Measurements from ENCODE around the gene HDAC5.
"Not testable (repeated sequence)": the region's sequence is repeated elsewhere in the genome, so short reads cannot be mapped to it uniquely, and the experiment has no call there.

The HDAC5 gene

DNA sequence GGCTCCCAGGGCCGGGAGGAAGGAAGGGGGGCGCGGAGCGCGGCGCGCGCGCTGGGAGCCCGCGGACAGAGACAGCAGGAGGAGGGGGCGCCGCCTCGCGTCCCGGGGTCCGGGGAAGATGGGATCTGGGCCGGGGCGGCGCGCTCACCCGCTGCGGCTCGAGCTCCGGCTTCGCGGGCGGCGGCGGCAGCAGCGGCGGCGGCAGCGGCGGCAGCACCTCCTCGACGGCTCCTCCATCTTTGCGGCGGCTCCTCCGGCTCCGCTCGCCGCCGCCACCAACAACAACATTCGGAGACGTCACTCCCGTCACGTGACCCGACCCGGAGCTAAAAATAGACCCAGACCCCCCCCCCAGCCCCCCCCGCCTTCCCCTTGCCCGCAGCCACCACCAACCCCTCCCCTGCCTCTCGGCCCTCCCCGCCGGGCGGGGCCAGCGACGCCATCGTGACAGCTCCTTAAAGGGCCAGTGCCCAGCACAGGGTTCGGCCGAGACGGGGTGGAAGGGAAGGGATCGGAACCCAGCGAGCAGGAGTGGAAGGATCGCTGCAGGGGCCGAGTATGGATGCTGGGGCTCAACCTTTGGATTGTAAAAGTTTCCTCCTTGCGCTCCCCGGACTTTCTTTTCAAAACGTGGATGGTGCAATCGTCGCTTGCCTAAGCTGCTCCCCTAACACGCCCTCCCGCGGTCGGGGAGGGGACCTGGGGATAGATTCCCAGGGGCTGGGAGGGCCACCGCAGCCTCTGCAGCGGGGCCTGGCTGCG, at the start of gene HDAC5:
Gene HDAC5 (minus strand): TSS at position 286 of the 762 bp plus-strand sequence. CDS start 6,126 bp downstream, outside the sequence.
- peak; percentile 93 to 94 for DNase-seq (ENCODE audit: low read depth in 2 of 2)

DNA sequence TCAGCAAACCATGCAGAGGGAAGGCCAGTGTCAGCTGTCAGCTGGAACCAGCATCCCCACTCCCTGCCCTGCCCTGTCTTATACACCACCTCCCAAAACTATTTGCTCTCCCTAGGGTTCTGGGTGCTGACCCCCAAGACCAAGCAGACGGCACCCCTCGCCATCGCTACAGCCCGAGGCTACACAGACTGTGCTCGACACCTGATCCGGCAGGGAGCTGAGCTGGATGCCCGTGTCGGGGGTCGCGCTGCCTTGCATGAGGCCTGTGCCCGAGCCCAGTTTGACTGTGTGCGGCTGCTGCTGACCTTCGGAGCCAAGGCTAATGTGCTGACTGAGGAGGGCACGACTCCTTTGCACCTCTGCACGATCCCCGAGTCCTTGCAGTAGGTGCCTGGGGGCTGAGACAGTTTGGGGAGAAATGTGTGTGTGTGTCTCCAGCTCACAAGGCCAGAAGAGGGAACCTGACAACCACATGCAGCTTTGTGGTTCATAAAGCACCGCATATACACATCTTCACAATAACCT, 48.6 kb upstream of the HDAC5 start:
- no peak for DNase-seq (ENCODE audit: low read depth in 2 of 2)

DNA sequence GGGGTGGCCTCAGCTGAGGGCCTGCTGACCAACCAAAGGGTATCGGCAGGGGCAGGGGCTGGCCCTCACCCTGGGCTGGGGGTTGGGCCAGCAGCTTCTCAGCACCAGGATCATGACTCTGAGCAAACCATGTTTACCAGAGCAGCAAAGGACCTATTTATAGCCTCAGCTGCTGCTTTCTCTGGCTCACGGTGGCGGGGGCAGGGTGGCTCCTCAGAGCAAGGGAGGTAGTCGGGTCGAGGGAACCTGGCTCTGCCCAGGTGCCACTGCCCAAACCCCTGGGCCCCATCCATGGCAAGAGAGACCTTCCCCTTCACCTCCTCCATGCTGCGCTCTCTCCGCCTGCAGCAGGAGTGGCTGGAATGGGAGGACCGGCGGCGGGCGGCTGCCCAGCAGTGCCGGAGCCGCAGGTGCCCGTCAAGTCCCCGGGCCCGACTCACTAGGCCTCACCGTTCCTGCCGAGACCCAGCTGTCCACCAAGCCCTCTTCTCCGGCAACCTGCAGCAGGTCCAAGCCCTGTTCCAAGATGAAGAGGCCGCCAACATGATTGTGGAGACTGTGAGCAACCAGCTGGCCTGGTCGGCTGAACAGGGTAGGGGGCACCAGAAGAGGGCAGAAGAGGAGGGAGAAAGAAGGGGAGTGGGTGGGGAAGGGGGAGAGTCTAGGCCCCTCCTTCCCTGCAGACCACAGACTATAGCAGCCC, 47.2 kb upstream of the HDAC5 start, which contains the start of gene ASB16:
Gene ASB16 (plus strand): TSS at position 206 of the 703 bp plus-strand sequence. CDS start 86 bp downstream, at position 292.
- DNase-seq (ENCODE audit: low read depth in 2 of 2): no peak

DNA sequence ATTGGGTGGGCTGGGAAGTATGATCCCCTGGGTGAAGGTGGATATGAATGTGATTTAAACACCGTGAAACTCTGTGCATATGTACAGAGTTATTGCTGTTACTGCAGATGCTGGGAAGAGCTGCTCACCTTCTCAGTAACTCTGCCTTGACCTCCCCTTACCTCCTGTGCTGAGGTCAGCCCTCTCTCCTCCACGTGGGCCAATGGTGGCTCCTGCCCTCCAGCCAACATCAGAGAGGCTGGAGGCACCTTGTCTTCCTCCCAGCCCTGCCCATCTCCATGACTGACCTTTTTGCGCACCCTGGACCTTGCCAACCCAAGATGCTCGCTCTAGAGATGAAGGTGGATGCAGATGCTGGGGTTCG, 46.7 kb upstream of the HDAC5 start:
- no peak for DNase-seq (ENCODE audit: low read depth in 2 of 2)

DNA sequence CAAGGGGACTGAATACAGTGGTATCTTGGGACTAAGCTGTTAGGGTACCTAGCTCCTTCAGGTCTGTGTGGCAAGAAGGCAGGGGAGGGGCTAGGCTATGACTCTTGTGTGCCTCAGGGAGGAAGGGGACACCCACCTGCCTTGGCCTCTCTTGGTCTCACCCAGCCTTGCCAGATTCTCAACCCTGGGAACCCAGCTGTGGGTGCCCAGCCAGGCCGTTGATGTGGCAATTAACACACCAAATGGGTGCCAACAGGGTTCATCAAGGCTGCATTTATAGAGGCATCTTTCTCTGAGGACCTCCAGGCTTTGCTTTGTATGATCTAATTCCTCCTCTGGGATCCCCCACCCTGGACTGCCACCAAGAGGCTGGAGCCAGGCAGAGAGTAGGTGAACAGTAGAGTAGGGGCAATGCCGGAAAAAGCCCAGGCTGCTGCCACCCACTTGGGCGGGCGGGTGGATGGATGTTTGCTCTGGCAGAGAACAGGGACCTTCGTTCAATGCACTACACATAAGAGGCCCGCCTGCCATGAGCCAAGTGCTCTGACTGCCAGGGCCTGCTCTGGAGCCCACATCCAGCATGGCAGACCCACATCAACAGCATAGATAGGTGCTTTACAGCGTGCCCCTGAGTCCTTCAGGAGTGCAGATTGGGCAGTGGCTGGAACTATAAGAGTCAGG, 43.9 kb upstream of the HDAC5 start:
- no peak for DNase-seq (ENCODE audit: low read depth in 2 of 2)

DNA sequence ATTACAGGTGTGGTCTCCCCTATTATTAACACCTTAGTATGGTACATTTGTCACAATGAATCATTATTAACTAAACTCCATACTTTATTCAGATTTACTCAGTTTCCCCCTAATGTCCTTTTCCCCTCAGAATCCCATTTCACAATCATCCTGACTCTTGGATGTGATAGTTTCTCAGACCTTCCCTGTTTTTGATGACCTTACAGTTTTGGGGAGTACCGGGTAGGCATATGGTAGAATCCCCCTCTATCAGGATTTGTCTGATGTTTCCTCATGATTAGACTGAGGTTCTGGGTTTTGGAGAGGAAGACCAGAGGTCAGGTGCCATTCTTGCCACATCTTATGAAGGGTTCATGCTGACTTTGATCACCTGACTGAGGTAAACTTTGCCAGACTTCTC, 41.0 kb upstream of the HDAC5 start:
- DNase-seq (ENCODE audit: low read depth in 2 of 2): no peak

DNA sequence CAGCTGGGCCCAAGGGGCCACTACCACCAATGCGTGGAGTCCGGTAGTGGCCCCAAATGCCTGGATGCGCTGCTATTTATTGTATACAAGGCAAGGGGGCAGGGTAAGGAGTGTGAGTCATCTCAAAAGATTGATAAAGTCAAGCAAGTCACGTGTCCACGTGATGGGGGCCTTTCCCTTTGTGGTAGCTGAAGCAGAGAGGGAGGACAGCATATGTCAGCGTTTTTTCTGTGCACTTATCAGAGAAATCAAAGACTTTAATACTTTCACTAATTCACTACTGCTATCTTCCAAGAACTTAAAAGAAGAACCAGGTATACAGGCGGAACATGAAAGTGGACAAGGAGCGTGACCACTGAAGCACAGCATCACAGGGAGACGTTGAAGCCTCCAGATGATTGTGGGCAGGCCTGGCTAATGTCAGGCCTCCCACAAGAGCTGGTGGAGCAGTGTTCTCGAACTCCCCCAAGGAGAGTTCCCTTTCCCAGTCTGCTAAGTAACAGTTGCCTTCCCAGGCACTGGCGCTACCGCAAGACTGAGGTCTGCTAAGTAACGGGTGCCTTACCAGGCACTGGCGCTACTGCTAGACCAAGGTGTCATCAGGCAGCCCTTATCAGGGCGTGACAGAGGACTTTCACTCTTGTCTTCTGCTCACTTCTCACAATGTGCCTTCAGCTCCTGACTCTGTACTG, 36.2 kb upstream of the HDAC5 start:
- DNase-seq (ENCODE audit: low read depth in 2 of 2): peak in 1 of 2 donors; percentile 7

DNA sequence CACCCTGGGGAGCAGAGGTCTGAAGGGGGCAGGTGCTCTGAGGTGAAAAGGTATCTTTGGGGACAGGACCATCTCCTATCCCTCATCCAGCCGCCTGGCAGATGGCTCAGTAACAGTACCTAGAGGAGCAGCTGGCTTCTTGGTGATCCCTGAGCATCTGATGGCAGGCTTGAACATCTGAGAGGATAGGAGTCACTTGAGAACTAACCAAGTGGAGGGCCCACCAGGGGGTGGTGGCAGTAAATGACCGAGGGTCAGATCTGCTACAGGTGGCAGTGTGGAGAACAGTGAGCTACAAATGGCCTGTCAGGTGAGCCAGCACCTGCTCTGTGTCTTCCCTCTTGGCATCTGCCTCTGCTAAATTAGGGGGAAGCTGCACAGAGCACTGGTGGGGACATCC, 32.0 kb upstream of the HDAC5 start:
- DNase-seq (ENCODE audit: low read depth in 2 of 2): no peak

DNA sequence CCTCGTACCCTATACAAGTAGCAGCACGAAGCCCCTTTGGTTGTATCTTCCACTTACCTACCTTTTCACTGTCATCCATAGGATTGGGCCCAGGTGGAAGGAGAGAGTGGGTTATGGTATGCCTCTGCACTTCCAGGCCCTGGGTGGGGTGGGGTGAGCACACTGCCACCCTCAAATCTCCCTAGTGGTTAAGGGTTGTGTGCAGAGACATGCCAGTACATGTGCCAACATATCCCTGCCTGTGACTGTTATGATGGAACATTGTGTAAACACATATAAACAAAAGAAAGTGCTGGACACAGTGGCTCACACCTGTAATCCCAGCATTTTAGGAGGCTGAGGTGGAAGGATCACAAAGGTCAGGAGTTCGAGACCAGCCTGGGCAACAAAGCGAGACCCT, 29.4 kb upstream of the HDAC5 start:
- DNase-seq (ENCODE audit: low read depth in 2 of 2): no peak

DNA sequence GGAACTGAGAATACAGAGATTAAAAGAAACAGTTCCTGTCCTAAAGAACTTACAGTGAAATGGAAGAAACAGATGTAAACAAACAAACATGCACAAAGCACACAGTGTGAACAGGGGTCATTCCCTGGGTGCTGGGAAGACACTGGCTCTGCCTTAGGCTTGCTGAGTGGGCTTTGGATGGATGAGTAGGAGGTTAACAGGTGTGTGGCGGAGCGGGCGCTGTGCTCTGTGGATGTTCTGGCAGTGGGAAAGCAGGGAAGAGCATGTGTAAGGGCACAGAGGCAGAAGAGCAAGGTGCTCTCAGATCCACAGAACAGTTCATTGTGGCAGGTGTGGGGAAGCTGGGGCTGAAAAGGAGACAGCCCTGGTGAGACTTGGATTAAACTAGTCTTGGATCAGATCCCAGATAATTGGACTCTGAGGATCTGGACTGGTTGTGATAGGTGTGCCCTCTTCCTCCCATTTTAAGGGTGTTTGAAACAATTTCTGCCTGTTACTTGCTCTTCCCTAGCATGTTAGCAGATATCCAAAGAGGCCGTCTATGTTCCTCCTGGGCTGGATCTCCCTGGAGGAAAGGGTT, 26.4 kb upstream of the HDAC5 start:
- DNase-seq (ENCODE audit: low read depth in 2 of 2): no peak

DNA sequence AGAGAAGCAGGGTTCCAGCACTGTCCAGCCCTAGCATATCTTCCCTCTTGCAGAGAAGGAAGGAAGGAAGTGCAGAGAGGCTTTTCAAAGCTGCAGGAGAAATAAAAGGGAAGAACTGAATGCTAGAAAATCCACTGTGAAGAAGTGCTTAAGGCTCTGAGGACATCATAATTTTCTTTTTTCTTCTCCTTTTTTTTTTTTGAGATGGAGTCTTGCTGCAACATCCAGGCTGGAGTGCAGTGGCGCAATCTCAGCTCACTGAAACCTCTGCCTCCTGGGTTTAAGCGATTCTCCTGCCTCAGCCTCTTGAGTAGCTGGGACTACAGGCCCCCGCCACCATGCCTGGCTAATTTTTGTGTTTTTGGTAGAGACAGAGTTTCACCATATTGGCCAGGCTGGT, 25.6 kb upstream of the HDAC5 start:
- not testable (repeated sequence) for DNase-seq (ENCODE audit: low read depth in 2 of 2)

DNA sequence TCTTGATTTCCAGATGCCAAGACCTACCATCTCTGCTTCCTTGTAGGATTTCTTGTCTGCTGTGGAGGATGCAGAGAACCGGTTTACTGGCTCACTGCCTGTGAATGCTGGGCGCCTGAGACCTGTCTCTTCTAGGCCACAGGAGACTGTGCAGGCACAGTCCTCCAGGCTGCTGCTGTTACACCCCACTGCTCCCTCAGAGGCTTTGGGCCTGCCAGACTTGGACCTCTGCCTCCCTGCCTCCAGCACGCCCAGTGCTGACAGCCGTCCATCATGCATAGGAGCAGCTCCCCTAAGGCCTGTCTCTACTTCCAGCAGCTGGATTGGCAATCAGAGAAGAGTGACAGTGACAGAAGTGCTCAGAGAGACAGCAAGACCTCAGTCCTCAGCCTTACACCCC, 24.4 kb upstream of the HDAC5 start:
- no peak for DNase-seq (ENCODE audit: low read depth in 2 of 2)

DNA sequence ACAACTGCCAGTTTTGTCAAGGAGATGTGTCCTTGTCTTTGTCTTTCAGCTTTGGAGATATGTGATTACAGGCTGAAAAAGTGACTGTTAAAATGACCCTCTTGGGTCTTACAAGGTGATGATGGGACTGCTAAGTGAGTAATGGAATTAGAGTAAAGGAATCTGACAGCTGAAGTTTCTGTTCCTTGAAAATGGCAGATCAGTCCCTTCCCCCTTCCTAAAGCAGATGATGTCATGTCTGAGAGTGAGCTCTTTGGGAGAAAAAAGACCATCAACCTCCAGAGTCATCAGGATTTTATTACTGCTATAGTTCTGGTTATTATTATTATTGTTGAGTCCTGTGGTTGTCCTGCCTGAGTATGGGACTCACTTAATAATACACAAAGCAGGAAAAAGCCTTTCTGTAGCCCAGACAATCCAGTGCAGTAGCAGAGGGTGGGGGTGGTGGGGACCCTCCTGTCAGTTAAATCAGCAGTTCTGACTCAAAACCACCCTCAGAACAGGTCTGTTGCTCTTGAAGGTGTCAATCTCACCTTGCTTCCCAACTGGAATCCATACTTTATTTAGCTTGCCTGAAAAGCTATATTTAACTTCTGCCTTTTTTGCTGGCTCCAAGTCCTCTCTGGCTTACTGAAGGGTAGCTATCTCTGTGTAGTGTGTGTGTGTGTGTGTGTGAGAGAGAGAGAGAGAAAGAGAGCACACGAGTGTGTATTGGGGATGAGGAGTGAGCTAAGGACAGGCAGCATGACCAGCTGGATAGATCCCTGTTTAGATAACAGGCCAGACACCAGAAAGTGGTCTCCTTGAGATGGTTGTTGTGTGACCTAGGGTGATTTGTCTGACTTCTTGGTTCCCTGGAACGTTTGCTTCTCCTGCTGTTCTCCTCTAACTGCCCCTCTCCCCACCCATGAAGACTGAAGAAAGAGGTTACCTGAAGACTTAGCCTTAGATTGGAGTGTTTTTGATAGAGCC, 23.2 kb upstream of the HDAC5 start:
- no peak for DNase-seq (ENCODE audit: low read depth in 2 of 2)

DNA sequence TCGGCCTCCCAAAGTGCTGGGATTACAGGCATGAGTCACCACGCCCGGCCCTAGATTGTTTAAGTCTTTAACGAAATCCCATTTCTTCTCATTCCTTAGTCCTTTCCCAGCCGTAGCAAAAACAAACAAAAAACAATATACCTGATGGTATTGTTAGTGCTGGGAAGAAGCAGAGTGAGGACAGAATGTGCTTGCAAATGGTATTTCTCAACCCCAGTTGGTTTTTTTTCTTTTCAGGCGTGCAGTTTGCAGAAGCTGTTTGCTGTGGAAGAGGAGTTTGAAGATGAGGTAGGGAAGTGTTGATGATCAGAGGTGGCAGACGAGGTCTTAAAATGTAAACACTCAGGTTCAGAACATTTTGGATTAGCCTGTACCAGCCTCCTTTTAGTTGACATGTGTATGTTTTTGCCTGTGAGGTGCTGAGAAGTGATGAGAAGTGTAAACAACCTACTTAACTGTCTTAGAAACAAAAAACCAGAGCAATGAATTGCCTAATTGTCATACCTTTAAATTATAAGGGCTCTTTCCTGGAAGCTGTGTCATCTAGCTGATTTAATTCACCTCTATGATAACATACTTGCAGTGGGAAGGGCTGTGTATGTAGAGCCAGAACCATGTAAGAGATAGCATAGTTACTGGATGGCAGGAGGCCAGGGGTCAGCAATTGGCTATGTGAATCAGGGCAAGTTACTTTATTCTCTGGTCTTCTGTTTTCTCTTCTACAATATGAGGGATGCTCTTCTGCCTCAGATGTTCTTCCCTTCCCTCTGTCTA, 21.7 kb upstream of the HDAC5 start:
- DNase-seq (ENCODE audit: low read depth in 2 of 2): no peak

DNA sequence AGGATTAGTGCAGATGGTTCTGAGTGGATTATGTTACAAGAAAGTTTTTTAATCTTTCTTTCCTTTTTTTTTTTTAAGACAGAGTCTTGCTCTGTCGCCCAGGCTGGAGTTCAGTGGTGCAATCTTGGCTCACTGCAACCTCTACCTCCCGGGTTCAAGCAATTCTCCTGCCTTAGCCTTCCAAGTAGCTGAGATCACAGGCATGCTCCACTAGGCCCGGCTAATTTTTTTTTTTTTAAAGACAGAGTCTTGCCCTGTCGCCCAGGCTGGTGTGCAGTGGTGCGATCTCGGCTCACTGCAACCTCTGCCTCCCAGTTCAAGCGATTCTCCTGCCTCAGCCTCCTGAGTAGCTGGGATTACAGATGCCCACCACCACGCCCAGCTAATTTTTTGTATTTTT, 20.5 kb upstream of the HDAC5 start:
- not testable (repeated sequence) for DNase-seq (ENCODE audit: low read depth in 2 of 2)

DNA sequence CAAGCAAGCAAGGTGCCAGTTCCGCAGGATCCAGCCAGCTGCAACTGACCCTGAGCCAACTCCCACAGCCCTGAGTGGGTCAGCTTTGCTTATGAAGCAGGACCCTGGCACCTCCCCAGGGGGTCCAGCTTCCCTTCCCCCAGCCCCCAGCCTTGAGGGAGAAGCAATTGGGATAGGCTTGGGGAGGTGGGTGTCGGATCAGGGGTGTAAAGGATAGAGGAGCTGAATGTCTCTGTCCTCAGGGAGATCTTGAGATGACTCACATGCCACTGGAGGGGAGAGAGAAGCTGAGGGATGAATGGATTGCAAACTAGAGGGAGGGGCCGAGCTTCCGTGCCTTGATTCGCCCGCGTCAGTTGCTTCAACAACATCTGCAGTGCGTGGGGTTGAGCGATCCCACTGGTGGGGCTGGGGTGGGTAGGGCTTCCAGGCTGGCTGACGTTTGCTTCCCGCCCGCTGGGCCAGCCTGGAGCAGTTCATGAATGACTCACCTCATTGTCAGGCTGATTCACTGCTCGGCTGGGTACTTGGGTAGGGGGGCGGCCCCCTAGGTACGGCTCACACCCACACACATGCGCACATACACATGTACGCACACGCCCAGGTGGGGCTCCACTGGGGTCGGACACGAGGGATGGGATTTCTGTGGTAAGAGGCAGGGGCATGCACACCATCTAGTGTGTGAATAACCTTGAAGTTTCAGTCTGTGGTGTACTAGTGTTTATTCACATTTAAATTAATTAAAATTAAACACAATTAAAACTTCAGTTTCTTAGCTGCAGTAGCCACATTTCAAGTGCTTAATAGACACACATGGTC, 14.7 kb upstream of the HDAC5 start:
- DNase-seq (ENCODE audit: low read depth in 2 of 2): peak; percentile 60 to 77

DNA sequence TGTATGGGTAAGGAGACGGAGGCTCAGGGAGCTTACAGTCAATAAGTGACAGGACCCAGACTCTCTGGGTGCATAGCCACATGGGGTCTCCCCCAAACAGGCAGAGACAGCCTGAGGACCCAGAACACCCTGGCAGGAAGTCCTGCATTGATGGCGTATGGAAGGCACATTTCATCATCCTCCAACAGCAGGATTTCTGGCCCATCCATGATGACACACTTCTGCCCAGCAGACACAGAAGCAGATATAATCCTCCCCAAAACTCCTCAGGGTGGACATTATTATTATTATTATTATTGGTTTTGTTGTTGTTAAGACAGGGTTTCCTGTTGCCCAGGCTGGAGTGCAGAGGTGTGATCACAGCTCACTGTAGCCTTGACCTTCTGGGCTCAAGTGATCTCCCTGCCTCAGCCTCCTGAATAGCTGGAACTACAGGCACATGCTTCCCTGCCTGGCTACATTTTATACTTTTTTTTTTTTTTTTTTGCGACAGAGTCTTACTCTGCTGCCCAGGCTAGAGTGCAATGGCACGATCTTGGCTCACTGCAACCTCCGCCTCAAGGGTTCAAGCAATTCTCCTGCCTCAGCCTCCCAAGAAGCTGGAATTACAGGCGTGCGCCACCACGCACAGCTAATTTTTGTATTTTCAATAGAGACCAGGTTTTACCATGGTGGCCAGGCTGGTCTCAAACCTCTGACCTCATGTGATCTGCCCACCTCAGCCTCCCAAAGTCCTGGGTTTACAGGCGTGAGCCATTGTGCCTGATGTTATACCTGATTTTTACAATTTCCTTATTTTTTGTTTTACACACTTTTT, 11.5 kb upstream of the HDAC5 start:
- DNase-seq (ENCODE audit: low read depth in 2 of 2): no peak
